Fibroblast of the aortic adventitia (primary cell): ENCODE measurements around the gene JRKL. TPM values are rescaled to one million over a fixed set of nuclear protein-coding genes. Genes with fewer than 3 reads are reported as not detected.
A peak's percentile ranks its signal among the peaks of the same experiment; 100 is the strongest.

Experiments used
- DNase-seq: peaks from one replicate; pipeline ENCODE4 v3.0.0-alpha.2; 2010; ENCODE audit warnings: low read depth
- H3K4me3 ChIP-seq: 2 replicates; pipeline ENCODE4 v1.5.1; 2011; ENCODE audit warnings: low read depth, mild to moderate bottlenecking, control low read depth, low read length, moderate library complexity
- total RNA-seq: library from RNA; depleted of rRNA; stranded (reverse); fragments of >200 nt; gene quantifications from 2 replicates; pipeline ENCODE4 v1.2.3, GENCODE V29; 2012; ENCODE audit warnings: low replicate concordance
- TF ChIP-seq, protein P1 (sequence below): IDR thresholded peaks from 2 replicates; pipeline ENCODE4 v1.5.1; 2011; ENCODE audit warnings: mild to moderate bottlenecking, low read length, control low read depth, inconsistent platforms; ENCODE audit not compliant: insufficient read depth

Gene JRKL
- total RNA-seq, 1 donor: 10.4 TPM

DNA sequence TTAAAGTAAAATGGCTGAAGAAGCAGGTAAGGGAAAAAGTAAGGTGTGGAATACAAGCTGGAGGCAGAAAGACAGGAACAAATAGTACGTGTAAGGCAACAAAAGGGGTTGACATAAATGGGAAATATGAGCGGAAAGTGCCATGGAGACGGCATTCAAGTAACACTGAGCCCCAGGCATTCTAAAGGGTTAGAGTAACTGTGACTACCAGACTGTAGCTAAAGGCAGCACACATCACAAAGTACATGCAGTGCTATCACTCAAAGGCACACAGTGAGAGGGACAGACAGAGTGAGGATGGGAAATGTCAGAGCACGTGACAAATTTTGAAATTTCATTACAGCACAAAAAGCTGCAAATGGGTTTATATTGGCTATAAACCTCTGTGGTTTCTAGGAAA lies 33.0 kb upstream of the JRKL start:
- TF ChIP-seq, protein P1, sequence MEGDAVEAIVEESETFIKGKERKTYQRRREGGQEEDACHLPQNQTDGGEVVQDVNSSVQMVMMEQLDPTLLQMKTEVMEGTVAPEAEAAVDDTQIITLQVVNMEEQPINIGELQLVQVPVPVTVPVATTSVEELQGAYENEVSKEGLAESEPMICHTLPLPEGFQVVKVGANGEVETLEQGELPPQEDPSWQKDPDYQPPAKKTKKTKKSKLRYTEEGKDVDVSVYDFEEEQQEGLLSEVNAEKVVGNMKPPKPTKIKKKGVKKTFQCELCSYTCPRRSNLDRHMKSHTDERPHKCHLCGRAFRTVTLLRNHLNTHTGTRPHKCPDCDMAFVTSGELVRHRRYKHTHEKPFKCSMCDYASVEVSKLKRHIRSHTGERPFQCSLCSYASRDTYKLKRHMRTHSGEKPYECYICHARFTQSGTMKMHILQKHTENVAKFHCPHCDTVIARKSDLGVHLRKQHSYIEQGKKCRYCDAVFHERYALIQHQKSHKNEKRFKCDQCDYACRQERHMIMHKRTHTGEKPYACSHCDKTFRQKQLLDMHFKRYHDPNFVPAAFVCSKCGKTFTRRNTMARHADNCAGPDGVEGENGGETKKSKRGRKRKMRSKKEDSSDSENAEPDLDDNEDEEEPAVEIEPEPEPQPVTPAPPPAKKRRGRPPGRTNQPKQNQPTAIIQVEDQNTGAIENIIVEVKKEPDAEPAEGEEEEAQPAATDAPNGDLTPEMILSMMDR: no peak
- DNase-seq: no peak
- H3K4me3 ChIP-seq: no peak overlapping the region

DNA sequence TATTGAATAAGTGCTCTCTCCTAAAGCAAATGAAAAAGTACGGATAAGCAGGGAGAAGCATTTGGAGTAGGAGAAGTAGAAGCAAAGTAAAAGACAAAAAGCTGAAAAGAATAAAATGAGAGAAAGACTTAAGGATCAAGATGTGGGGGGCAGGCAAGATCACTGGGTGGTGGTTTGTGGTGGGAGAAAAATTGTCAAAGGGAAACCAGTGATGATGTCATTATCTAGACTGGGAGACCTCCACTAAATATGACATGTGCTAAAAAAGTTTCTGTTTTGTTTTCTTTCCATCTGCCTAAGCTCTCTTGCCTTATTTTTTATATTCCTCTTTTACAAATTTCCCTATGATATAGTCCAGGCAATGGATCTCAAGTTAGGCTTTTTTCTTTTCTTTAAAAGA lies 32.0 kb upstream of the JRKL start:
- DNase-seq: no peak
- TF ChIP-seq, protein P1: no peak
- H3K4me3 ChIP-seq: no peak overlapping the region

DNA sequence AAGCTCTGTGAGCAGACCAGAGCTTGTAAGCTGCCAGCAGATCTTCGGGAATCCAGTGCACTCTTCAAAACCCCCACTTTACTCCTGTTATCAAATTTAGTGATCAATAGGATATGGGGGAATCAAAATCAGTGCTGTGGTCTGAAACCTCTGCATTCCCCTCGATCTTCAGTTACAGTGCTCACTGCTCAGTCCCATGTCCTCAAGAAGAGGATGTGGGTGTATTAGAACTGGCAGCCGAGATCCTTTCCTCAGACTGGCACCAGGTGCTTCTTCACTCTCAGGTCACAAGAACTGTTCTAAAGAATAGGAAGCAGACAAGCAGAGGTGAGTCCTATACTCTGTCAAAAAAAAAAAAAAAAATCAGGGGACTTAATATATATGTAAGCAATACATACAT lies 31.5 kb upstream of the JRKL start:
- no peak for DNase-seq
- H3K4me3 ChIP-seq: no peak overlapping the region
- TF ChIP-seq, protein P1: no peak

DNA sequence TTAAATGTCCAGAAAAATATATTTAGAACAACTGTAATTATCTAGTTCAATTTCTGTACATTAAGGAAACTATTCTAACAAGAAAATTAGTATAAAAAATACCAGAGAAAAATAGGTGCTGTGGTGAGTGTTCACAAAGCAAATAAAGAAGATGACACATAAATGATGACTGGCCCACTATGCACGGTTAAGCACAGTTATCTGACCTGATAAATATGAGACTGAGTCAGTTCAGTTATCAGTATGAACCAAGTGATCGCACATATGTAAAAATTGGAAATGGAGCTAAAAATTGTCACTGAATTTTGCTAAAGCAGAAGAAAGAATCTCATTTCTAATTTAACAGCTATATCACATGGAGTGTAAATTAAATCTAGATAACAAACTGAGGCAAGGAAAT lies 28.0 kb upstream of the JRKL start:
- no peak overlapping the region for H3K4me3 ChIP-seq
- peak; percentile 25 for DNase-seq
- TF ChIP-seq, protein P1: no peak

DNA sequence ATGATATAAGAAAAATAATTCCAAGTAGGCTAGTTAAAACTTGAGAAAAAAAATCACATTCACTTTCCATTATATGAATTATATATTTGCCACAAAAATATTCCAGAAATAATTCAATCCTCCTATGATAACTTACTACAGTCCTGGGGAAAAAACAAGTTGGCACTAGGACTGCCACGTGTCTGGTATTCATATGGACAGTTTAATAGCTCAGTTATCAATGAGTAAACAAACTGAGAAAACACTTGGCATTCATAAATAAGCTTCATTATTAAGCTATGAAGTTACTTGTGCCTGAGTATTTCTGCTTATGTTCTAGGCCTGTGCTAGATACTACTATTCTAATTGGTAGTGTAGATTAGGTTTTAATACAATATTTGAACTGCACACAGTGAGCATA lies 24.3 kb upstream of the JRKL start:
- TF ChIP-seq, protein P1: no peak
- no peak overlapping the region for H3K4me3 ChIP-seq
- no peak for DNase-seq

DNA sequence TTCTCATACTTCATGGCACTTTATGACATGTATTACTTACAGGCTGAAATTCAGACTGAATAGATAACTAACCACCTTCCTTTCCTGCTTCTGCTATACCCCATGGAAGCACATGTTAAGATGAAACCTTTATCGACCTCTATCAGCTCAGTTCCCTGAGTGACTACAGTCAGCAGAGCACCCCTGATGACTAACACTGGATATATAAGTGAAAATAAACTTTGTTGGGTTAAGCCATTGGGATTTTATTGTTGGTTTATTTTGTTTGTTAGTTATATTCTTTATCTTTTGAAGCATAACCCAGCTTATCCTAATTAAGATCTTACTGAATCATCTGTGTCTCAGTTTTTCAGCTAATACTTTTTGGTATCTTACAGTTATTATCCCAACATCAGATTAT lies 23.8 kb upstream of the JRKL start:
- DNase-seq: no peak
- TF ChIP-seq, protein P1: no peak
- H3K4me3 ChIP-seq: no peak overlapping the region

DNA sequence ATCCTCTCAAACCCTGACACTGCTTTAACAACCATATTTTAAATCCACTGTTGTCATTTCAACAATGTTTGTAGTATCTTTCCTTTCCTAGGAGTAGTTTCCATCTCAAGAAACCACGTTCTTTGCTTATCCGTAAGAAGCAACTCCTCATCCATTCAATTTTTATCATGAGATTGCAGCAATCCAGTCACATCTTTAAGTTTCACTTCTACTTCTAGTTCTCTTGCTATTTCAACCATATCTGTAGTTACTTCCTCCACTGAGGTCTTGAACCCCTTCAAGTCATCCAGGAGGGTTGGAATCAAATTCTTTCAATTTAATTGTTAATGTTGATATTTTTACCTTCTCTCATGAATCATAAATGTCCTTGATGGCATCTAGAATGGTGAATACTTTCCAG lies 22.5 kb upstream of the JRKL start:
- H3K4me3 ChIP-seq: no peak overlapping the region
- DNase-seq: no peak
- TF ChIP-seq, protein P1: no peak
